Activated CD8-positive, alpha-beta memory T cell treated with anti-CD3 and anti-CD28 coated beads for 24 hours (primary cell): ENCODE measurements around the gene ANO9.
"Not testable (repeated sequence)": the region's sequence is repeated elsewhere in the genome, so short reads cannot be mapped to it uniquely, and the experiment has no call there.

ENCODE experiments used
- DNase-seq: peaks from one replicate; pipeline ENCODE4 v3.0.0-alpha.2; 2020

ANO9 gene

DNA sequence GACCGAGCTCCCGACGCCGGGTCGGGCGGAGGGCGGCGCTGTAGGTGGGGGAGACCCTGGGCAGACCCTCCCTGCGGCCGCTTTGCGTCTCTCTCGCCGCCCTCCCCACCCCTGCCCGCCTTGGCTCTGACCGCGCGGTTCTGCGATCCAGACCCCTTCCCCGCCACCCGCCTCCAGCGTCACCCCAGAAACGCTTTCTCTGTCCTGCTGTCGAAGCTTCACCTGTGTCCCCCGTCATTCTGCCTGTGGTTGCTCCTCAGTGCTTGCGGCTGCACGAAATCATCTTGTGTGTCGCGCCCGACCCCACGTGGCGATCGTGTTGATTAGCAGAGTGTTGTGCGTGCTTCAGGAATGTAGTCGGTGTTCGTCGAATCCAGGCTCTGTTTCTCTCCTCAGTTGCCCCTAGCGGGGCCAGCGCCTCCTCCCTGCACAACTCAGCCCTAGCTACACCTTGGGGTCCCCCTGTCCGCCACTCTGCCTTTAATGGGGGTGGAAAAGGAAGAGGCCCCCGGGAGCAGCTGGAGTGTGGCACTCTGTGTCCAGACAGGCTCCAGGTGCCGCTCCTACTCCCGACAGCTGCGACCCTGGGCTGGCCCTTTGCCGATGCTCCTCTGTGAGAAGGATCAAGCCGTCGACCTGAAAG, 9.1 kb upstream of the ANO9 start:
- DNase-seq = peak; percentile 85

DNA sequence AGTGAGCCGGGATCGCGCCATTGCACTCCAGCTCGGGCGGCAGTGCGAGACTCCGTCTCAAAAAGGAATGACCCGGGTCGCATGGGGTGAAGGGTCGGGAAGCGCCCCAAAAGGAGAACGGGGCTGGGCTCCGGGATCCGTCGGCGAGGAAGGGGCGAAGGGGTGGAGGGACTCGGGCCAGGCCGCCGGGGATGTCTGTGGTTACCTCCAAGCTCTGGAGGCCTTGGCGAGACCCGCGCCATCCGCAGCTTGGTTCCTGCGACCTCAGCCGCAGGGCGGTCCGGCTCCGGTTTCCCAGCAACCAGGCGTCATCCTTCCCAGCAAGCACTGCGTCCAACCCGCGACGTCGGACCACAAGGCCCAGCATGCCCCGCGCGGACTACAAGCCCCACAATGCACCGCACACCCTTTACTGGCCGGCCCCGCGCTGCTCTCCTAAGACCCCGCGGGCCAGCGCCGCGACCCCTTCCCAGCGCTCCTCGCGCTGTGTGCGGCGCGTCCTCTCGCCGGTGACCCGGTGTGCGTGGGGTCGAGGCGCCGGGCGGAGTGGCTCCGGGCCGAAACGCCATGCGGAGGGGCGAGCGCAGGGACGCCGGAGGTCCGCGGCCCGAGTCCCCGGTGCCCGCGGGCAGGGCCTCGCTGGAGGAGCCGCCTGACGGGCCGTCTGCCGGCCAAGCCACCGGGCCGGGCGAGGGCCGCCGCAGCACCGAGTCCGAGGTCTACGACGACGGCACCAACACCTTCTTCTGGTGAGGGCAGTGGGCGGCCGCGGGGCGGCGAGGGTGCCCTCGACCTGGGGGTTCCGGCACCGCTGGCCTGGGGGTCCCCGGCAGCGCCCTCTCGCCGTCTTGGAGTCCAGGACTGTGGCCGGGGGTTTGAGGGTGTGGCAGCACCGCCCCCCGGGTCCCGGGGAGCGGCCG, 8.3 kb upstream of the ANO9 start, which contains the start of gene PTDSS2:
Gene PTDSS2, plus strand, starts transcription at position 391 of the 920 bp plus-strand sequence. Its CDS starts 177 bp downstream, at position 568.
- peak; percentile 96 for DNase-seq

DNA sequence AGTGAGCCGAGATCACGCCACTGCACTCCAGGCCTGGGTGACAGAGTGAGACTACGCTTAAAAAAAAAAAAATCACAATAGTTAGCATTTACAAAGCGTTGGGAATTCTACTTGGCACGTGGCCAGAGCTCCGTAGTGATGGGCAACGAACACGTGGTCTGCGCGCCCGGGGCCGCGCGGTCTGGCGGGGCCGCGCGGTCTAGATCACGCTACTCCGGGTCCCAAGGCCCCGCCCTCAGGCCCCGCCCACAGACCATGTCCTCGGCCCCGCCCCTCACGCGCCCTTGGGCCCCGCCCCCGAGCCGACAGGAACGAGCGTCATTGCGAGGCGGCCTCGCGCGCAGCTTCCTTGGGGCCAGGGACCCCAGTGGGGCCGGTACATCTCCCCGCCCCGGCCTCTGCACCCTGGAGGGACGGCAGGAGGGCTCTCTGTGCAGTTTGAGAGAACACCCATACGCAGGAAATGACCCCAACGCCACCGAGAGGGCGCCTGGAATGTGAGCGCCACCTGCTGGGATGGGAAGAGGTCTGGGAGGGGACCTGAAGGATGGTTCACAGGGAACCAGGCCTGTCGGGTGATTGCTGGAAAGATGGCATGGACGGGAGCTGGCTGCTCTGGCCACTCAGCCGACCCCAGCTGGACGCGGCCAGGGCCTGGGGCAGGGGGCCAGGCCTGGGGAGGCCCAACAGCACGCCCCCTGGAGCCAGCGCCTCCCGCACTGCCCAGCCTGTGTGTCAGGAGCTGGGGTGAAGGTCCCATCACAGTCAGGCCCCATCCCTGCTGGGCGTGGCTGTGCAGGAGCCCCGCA, 6.3 kb upstream of the ANO9 start:
- DNase-seq = peak; percentile 99

GRCh38 chr11:446891-447290, 5.1 kb upstream of the ANO9 start:
- no peak for DNase-seq

- DNase-seq = no peak
Observed at GRCh38 chr11:445765-446588, 4.2 kb upstream of the ANO9 start.

- DNase-seq = no peak
Observed at GRCh38 chr11:444396-445144, 2.8 kb upstream of the ANO9 start.

GRCh38 chr11:443542-444199, 1.9 kb upstream of the ANO9 start:
- DNase-seq = no peak

DNA sequence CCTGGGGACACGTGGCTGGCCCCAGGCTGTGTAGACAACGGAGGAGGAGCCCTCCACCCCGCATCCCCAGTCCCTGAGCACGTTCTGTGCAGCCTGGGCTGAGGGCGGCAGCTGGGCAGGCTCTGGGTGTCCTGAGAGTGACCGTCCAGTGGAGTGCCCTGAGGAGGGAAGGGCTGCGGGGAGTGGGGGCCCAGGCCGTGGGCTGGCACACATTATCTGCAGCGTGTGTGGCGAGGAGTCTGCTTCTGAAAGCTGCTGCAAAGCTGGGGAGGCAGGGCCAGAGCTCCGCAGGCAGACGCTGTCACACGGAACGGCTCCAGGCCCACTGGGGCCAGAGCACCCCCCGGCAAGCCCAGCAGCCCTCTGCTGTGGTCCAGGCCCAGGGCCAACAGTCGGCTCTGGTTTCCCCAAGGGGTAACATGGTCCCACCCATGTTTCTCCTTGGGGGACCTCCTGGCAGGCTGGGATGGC, 835 bp upstream of the ANO9 start:
- no peak for DNase-seq

DNA sequence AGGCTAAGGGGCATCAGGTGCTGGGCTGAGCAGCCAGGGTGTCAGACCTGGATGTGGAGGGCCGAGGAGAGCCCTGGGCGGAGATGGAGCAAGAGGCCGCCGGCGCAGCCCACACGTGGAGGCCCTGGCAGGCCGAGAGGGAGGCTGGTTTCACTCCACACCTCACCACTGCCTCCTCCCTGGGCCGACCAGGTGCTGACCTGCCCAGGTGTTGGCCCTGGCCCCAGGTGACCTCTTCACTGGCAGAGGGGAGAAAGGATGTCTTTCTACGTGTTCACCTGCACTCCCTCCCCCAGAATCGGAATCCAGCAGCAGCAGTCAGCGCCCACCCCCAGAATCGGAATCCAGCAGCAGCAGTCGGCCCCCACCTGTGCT, 781 bp downstream of the ANO9 start:
- no peak for DNase-seq

DNA sequence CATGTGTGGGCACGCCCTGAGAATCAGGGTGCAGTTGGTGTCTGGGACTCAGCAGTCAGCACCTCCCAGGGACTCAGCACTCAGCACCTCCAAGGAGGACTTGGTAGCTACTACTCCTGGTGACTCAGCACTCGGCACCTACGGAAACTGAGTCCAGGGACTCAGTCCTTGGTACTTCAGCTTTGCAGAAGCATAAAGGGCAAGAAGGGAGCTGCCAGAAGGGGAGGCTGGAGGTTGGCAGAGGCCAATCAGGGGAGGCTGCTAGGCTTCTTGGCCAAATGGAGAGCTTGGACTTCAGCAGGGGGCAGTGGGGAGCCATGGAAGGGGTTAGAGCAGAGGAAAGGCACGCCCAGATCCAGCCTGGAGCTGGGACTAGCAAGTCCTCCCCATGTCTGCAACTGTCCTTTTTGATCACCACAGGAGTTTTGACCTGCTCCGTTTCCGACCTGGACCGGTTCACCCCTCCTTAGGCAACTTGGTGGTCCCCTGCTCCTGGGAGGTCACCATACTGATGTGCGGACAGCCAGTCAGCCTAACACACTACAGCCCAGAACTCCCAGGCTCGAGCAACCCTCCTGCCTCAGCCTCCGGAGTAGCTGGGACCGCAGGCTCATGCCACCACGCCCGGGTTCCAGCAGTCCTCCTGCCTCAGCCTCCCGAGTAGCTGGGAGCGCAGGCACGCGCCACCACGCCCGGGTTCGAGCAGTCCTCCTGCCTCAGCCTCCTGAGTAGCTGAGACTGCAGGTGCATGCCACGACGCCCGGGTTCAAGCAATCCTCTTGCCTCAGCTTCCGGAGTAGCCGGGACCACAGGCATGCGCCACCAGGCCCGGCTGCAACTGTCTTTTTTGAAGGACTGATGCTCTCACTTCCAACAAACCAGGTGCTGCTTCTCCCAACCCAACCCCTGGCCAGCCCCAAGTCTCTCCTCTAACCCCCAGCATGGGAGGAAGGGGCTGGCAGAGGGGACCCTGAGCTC, 1.5 kb downstream of the ANO9 start:
- no peak for DNase-seq

GRCh38 chr11:439315-440064, 2.3 kb downstream of the ANO9 start:
- DNase-seq = no peak

DNA sequence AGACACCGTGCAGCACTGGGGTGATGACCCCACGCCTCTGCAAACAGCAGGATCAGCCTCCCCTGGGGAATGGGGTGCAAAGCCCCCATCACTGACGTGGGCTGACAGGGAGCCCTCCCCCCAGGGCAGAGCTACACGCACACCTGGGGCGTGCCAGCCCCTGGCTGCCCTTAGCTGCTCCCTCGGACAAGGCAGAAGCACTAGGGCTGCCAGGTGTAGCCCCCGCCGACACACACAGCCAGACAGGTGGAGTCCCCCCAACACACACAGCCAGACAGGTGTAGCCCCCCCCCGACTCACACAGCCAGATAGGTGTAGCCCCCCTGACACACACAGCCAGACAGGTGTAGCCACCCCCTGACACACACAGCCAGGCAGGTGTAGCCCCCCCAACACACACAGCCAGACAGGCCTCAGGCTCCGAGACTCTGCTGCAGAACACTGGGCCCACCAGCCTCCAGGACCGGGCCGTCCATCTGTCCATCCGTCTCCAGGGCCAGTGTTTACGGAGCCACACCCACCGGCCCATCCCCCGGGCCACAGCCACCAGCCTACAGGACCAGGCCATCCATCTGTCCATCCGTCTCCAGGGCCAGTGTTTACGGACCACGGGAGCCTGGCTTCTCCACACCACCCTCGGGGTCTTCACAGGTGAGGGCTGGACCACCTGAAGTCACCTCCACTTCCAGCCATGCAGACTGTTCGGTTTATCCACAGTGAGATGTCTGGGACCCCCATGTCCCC, 3.5 kb downstream of the ANO9 start:
- no peak for DNase-seq

DNA sequence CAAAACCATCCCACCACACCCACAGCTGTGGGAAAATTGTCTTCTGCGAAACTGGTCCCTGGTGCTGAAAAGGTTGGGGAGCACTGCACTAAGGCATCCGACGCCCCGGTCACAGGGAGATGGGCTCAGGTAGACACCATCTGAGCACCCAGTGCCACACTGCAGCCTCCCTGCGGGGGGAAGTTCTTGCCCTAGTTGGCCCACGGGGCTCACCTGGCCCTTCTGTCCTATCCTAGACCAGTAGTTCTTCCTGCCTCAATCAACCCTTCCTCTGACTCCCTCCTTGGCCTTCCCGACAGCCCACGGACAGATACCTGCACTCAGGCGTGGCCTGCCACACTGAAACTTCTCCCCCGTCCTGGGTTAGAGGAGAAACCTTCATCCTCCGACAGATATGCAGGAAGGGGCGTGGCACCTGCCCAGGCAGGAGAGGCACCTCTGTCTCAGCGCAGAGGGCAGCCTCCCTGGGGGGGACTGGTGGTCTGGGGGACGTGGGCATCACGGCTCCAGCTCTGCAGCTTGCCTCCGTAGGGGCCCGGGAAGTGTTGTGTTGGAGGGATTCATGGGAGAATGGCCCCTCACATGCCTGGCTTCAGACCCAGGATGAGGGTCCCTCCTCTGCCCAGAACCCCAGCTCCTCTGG, 4.5 kb downstream of the ANO9 start:
- DNase-seq = no peak

DNA sequence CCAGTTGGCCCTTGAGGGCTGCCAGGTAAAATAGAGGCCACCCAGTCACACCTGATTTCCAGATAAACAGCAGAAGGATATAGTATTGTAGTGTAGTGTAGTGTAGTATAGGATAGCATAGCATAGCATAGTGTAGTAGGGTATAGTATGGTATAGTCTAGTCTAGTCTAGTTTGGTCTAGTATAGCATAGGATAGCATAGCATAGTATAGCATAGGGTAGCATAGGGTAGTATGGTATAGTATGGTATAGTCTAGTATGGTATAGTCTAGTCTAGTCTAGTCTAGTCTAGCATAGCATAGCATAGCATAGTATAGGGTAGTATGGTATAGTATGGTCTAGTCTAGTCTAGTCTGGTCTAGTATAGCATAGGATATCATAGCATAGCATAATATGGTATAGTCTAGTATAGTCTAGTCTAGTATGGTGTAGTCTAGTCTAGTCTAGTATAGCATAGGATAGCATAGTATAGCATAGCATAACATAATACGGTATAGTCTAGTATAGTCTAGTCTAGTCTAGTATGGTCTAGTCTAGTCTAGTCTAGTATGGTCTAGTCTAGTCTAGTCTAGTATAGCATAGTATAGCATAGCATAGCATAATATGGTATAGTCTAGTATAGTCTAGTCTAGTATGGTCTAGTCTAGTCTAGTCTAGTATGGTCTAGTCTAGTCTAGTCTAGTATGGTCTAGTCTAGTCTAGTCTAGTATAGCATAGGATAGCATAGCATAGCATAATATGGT, 6.6 kb downstream of the ANO9 start:
- DNase-seq = not testable (repeated sequence)

GRCh38 chr11:434496-434895, 7.3 kb downstream of the ANO9 start:
- DNase-seq = no peak

GRCh38 chr11:433641-434040, 8.2 kb downstream of the ANO9 start:
- DNase-seq = no peak

DNA sequence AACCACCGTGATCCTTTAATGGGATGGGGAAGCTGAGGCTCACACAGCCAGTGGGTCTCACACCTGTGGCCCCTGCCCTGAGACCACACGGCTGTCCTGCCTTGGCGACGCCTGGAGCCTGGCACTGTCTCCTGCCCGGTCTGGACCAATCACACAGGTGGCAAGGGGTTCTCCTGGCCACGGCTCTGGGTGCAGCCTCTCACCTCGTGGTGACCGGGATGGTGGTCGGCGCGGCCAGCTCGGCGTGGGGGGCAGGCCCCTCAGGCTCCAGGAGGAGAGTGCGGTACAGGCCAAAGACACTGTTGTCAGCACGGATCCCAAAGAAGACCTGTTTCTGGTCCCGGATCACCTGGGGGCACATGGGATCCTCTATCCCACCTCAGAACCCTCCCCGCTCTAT, 8.7 kb downstream of the ANO9 start:
- DNase-seq = no peak
